Measurements from ENCODE around the gene FBXW7.

- TF ChIP-seq CTCF (IDR thresholded peaks at IDR 0.05) (no peak), POLR2A (IDR thresholded peaks at IDR 0.05) (no peak)
Measured at GRCh38 chr4:152572417-152573086, 36.7 kb upstream of the FBXW7 start.

Measured in lower leg skin (tissue), 3 donors.